A172 (cell line): ENCODE measurements around the gene TRIM73. TPM values are rescaled to one million over a fixed set of nuclear protein-coding genes. Genes with fewer than 3 reads are reported as not detected.
"Not testable (repeated sequence)": the region's sequence is repeated elsewhere in the genome, so short reads cannot be mapped to it uniquely, and the experiment has no call there.

ENCODE experiments used
- DNase-seq: peaks from one replicate; pipeline ENCODE4 v3.0.0-alpha.2; 2015; ENCODE audit warnings: low spot score
- total RNA-seq: library from RNA; depleted of rRNA; stranded (reverse); fragments of >200 nt; shearing (Covaris generic); gene quantifications from 2 replicates; pipeline ENCODE4 v1.2.3, GENCODE V29; 2014; rRNA removed

The TRIM73 gene
- 0.03 TPM in 1 of 2 replicates, not detected in the other for total RNA-seq

DNA sequence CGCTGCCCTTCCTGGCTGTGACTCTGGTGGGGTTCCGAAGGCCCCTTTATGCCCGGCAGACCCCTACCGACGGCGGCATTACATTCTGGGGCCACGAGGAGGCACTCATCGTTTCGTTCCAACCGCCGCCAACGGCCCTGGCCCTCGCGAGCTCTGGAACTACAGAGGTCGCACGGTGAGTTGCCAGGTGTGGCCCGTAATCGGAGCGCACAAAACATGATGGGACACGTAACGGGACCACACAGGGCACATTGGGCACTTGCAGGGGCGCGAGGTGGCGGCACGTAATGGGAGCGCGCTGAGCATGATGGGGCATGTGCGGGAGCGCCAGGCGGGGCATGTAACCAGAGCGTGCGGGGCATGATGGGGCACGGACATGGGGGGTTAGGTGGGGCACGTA is at the start of gene TRIM73:
Gene TRIM73, plus strand, starts transcription at position 301 of the 400 bp plus-strand sequence. CDS start 3,305 bp downstream, outside the sequence.
- DNase-seq, result not testable (repeated sequence)

DNA sequence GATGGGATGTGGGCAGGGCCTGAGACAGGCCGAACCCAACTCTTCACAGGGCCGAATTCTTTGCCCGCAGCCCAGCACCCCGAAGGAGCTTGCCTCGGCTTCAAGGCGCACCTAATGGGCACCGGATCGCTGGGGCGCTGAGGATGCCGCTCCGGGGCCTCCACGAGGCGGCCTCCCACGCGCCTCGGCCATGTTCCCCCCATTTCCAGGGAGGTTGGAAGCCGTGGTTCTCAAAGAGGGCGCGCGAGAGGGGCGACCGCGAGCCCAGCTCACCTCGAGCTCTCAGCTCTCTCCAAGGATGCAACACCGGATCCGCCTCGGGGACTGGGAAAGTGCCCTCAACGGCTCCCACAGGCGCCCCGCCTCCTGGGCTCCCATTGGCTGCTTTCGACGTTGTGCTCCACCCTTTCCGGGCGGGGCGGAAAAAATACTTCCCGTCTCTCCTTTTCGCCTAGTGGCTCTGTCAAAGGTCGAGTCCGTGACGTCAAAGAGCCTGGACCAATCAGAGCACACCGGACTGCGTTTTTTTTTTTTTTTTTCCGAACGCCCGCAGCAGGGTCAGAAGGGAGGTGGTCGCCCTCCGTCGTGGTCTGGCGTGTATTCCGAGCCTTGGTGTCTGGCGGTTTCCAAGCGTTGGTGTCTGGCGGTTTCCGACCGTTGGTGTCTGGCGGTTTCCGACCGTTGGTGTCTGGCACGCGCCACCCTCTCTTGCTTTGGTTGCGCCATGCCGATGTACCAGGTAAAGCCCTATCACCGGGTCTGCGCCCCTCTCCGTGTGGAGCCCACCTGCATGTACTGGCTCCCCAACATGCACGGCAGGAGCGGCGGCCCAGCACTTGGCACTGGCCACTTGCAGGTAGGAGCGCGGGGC is 36.5 kb upstream of the TRIM73 start:
- not testable (repeated sequence) for DNase-seq

DNA sequence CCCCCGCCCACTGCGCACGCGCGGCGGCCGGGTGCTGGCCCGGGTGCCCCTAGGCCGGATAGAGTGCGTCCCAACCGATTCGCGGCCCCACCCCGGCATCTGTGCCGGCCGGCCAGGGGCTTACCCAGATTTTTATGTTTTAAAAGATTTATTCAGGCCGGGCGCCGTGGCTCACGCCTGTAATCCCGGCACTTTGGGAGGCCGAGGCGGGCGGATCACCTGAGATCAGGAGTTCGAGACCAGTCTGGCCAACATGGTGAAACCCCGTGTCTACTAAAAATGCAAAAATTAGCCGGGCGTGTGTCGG is 35.9 kb upstream of the TRIM73 start:
- not testable (repeated sequence) for DNase-seq

- DNase-seq, result not testable (repeated sequence)
Measured at GRCh38 chr7:75364079-75364478, 31.4 kb upstream of the TRIM73 start.

- not testable (repeated sequence) for DNase-seq
Measured at GRCh38 chr7:75366643-75367042, 28.8 kb upstream of the TRIM73 start.

DNA sequence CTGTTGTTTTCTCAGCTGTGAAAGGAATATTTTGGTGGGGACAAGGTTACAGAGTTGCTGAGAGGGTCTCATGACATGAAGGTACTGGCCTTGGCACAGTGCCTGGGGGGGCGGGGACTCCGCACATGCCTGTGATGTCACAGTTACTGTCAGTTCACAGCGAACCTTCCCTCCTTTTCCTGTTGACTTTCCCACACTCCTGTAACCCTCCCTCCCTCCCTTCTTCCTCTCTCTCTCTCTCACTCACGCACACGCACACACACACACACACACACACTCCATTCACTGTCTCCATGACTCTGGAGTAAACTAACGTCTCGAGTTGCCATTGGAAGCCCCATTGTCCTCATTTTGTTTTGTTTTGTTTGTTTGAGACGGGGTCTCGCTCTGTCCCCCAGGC is 28.1 kb upstream of the TRIM73 start:
- not testable (repeated sequence) for DNase-seq

GRCh38 chr7:75374144-75374518 is 21.3 kb upstream of the TRIM73 start:
- DNase-seq, result not testable (repeated sequence)

- not testable (repeated sequence) for DNase-seq
Measured at GRCh38 chr7:75374519-75375317, 20.7 kb upstream of the TRIM73 start.

- DNase-seq, result not testable (repeated sequence)
Measured at GRCh38 chr7:75393194-75393593, 2.2 kb upstream of the TRIM73 start.

GRCh38 chr7:75397865-75398264 is 2.4 kb downstream of the TRIM73 start:
- not testable (repeated sequence) for DNase-seq

GRCh38 chr7:75398771-75399700 is 3.6 kb downstream of the TRIM73 start:
- not testable (repeated sequence) for DNase-seq

DNA sequence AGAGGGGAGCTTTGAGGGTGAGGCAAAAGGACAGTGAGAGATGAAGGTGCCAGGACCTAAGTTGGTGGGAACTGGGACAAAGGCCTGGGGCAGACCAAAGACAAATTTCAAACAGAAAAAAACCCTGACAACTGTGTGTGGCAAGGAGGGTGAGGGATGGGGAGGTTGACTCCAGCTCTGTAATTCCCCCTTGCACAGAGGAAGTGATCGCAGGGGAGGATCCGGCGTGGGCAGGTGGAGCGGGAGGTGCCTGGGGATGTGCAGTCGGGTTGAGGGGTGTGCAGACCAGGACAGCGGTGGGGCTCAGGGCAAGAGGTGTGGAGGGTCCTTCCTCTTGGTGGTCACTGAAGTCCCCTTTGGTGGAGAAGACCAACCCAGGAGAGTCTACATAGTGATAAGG is 5.1 kb downstream of the TRIM73 start:
- not testable (repeated sequence) for DNase-seq

- DNase-seq, result not testable (repeated sequence)
Measured at GRCh38 chr7:75403455-75404443, 8.3 kb downstream of the TRIM73 start.

- DNase-seq, result not testable (repeated sequence)
Measured at GRCh38 chr7:75404663-75405062, 9.2 kb downstream of the TRIM73 start.

GRCh38 chr7:75409880-75410822 is 14.7 kb downstream of the TRIM73 start:
- DNase-seq, result not testable (repeated sequence)

DNA sequence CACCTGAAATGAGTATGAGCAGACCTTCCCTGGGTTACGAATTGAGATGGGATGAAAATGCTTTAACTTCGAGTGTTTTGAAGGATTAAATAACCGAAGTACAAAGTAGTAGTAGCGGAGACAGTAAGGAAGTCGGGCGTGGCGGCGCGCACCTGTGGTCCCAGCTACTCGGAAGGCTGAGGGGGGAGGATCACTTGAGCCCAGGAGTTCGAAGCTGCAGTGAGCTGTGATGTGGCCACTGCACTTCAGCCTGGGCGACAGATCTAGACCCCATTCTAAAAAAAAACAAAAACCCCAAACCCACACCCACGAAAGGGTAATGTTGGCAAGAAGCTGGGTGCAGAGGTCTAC is 15.4 kb downstream of the TRIM73 start:
- DNase-seq, result not testable (repeated sequence)

GRCh38 chr7:75414204-75414603 is 18.8 kb downstream of the TRIM73 start:
- DNase-seq, result not testable (repeated sequence)

DNA sequence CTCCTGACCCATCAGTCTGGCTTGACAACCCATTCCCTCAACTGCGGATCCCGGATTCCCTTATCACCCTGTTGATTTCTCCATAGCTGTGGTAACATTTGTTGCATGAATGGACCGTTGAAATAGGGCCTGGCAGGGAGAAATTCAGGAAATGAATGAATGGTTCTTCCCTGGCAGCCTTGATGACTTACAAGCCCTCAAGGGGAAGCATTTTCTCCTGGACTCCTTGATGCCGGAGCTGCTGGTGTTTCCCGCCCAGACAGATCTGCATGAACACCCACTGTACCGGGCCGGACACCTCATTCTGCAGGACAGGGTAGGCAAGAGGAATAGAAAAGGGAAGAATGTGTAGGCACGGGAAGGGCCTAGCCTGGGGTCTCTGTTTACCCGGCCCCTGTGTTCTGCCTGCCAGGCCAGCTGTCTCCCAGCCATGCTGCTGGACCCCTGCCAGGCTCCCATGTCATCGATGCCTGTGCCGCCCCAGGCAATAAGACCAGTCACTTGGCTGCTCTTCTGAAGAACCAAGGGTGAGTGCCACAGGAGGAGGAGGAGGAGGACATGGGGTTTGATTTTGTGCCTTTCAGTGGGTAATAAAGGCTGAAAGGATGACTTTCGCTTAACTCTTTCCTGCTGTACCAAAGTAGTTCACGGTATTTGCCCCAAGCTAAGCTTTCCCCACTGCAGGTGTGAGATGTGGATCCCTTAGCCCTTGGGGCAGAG is 19.4 kb downstream of the TRIM73 start:
- not testable (repeated sequence) for DNase-seq
